Skin of body (tissue), 2 donors: ENCODE data around the gene PRADC1. TPM values are rescaled to one million over a fixed set of nuclear protein-coding genes. Genes with fewer than 3 reads are reported as not detected.

Source experiments
- DNase-seq: peaks from one replicate; lab custom pipeline; 2025; lab: John Stamatoyannopoulos, UW
- total RNA-seq: library from RNA; depleted of rRNA; stranded (reverse); fragments of >200 nt; gene quantifications from one replicate; pipeline ENCODE4 v1.2.3, GENCODE V29; 2014

Gene PRADC1
- total RNA-seq, 1 donor from 2014 or later = 9.0 TPM

GRCh38 chr2:73259276-73259675 is 26.2 kb upstream of the PRADC1 start:
- no peak for DNase-seq

GRCh38 chr2:73258913-73259215 is 25.8 kb upstream of the PRADC1 start:
- DNase-seq = no peak

- DNase-seq = no peak
These were observed 25.3 kb upstream of the PRADC1 start for GRCh38 chr2:73258186-73258912.

- DNase-seq = no peak
These were observed 24.5 kb upstream of the PRADC1 start for GRCh38 chr2:73257425-73258125.

GRCh38 chr2:73257021-73257420 is 24.0 kb upstream of the PRADC1 start:
- no peak for DNase-seq

- DNase-seq = no peak
These were observed 23.5 kb upstream of the PRADC1 start for GRCh38 chr2:73256618-73256922.

- no peak for DNase-seq
These were observed 23.0 kb upstream of the PRADC1 start for GRCh38 chr2:73255907-73256617.

- no peak for DNase-seq
These were observed 22.1 kb upstream of the PRADC1 start for GRCh38 chr2:73255007-73255644.

GRCh38 chr2:73254343-73255006 is 21.4 kb upstream of the PRADC1 start:
- DNase-seq = no peak

- DNase-seq = no peak
These were observed 20.9 kb upstream of the PRADC1 start for GRCh38 chr2:73253901-73254300.

GRCh38 chr2:73253400-73253799 is 20.4 kb upstream of the PRADC1 start:
- DNase-seq = no peak

GRCh38 chr2:73252238-73253027 is 19.4 kb upstream of the PRADC1 start:
- no peak for DNase-seq

GRCh38 chr2:73250872-73251846 is 18.1 kb upstream of the PRADC1 start:
- no peak for DNase-seq

GRCh38 chr2:73249636-73250035 is 16.6 kb upstream of the PRADC1 start:
- no peak for DNase-seq

GRCh38 chr2:73246850-73247249 is 13.8 kb upstream of the PRADC1 start:
- no peak for DNase-seq

- DNase-seq = no peak
These were observed 11.5 kb upstream of the PRADC1 start for GRCh38 chr2:73244580-73244979.

GRCh38 chr2:73243884-73244570 is 11.0 kb upstream of the PRADC1 start:
- no peak for DNase-seq

GRCh38 chr2:73239776-73240175 is 6.7 kb upstream of the PRADC1 start:
- no peak for DNase-seq

GRCh38 chr2:73238976-73239375 is 5.9 kb upstream of the PRADC1 start:
- no peak for DNase-seq
